ENCODE measurements around the gene ITGA11.

DNA sequence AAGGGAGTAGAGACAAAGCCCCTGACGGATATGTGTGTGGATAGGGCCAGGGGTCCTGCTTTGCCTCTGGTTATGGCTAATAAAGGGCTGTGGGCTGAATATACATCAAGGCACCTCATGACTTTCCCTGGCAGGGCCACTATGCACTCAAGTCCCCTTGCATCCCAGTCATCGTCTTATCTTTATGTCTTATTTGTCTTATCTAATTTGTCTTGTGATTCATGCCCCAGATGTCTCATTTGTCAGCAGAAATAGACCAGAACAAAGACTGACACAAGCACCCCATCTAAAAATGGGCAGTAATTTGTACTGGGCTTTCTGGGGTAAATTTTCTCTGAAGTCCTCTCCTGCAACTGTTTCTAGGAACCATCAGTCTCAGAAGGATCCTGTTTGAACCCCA is 68.6 kb downstream of the ITGA11 start:
- no peak for TF ChIP-seq POLR2A (IDR thresholded peaks at IDR 0.05)
- TF ChIP-seq, protein P1, sequence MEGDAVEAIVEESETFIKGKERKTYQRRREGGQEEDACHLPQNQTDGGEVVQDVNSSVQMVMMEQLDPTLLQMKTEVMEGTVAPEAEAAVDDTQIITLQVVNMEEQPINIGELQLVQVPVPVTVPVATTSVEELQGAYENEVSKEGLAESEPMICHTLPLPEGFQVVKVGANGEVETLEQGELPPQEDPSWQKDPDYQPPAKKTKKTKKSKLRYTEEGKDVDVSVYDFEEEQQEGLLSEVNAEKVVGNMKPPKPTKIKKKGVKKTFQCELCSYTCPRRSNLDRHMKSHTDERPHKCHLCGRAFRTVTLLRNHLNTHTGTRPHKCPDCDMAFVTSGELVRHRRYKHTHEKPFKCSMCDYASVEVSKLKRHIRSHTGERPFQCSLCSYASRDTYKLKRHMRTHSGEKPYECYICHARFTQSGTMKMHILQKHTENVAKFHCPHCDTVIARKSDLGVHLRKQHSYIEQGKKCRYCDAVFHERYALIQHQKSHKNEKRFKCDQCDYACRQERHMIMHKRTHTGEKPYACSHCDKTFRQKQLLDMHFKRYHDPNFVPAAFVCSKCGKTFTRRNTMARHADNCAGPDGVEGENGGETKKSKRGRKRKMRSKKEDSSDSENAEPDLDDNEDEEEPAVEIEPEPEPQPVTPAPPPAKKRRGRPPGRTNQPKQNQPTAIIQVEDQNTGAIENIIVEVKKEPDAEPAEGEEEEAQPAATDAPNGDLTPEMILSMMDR (IDR thresholded peaks at IDR 0.05): no peak
